ENCODE data around the gene SNX4.

Gene SNX4

GRCh38 chr3:125437631-125438435, 82.2 kb downstream of the SNX4 start:
- Histone ChIP-seq H3K36me3 (ENCODE audit: control insufficient read depth in 1 of 2, insufficient read depth in 2 of 2, low read length in 2 of 2) (no peaks in the 10 kb centered on the region), H2BK120ac (ENCODE audit: insufficient read depth, low read length, poor library complexity) (no peak overlapping the region), H2AK5ac (ENCODE audit: low read length) (no peak overlapping the region), H3K79me2 (ENCODE audit: control insufficient read depth, insufficient read depth, low read length, poor library complexity) (no peaks in the 10 kb centered on the region), H3K14ac (ENCODE audit: low read length) (no peak overlapping the region), H3K9ac (ENCODE audit: low read length) (no peak overlapping the region), H3K4ac (ENCODE audit: low read depth, low read length) (no peak overlapping the region), H3K79me1 (ENCODE audit: low read length) (no peaks in the 10 kb centered on the region), H3K27me3 (ENCODE audit: insufficient read depth, low read length) (no peaks in the 10 kb centered on the region), H3K18ac (ENCODE audit: low read length) (no peak overlapping the region), H4K12ac (ENCODE audit: low read depth, low read length) (no peak overlapping the region), H2BK5ac (ENCODE audit: low read depth, low read length, poor library complexity) (no peak overlapping the region), H3K27ac (ENCODE audit: low read depth, low read length) (no peak overlapping the region), H2BK12ac (ENCODE audit: low read length) (no peak overlapping the region), H3K23ac (ENCODE audit: low read length) (no peak overlapping the region), H4K8ac (ENCODE audit: low read depth, low read length) (no peak overlapping the region), H3K9me3 (ENCODE audit: insufficient read depth, low read depth, low read length) (no peaks in the 10 kb centered on the region), H3K4me3 (ENCODE audit: low read depth, low read length) (no peak overlapping the region), H2AFZ (ENCODE audit: insufficient read depth, low read length, poor library complexity) (no peak overlapping the region), H3K4me2 (ENCODE audit: low read length) (no peak overlapping the region), H4K91ac (ENCODE audit: low read depth, low read length) (no peak overlapping the region), H3K4me1 (ENCODE audit: control insufficient read depth in 1 of 2, insufficient read depth in 2 of 2, low read length in 2 of 2) (peaks cover 5 to 8% of the 10 kb centered on the region in 2 experiments)
- DNase-seq = peak; percentile 35 to 81
- WGBS (ENCODE audit: extremely low coverage, insufficient coverage, insufficient read length) = no CpG with 5 or more reads among the region's 9 CpGs

- Histone ChIP-seq H3K36me3 (ENCODE audit: control insufficient read depth in 1 of 2, insufficient read depth in 2 of 2, low read length in 2 of 2) (no peaks in the 10 kb centered on the region), H2BK12ac (ENCODE audit: low read length) (no peak overlapping the region), H3K4me2 (ENCODE audit: low read length) (no peak overlapping the region), H3K18ac (ENCODE audit: low read length) (no peak overlapping the region), H2BK5ac (ENCODE audit: low read depth, low read length, poor library complexity) (no peak overlapping the region), H3K23ac (ENCODE audit: low read length) (no peak overlapping the region), H2AK5ac (ENCODE audit: low read length) (no peak overlapping the region), H3K4me1 (ENCODE audit: control insufficient read depth in 1 of 2, insufficient read depth in 2 of 2, low read length in 2 of 2) (peaks cover 7 to 14% of the 10 kb centered on the region in 2 experiments), H4K12ac (ENCODE audit: low read depth, low read length) (no peak overlapping the region), H2BK120ac (ENCODE audit: insufficient read depth, low read length, poor library complexity) (no peak overlapping the region), H4K91ac (ENCODE audit: low read depth, low read length) (no peak overlapping the region), H3K9ac (ENCODE audit: low read length) (no peak overlapping the region), H3K79me1 (ENCODE audit: low read length) (no peaks in the 10 kb centered on the region), H3K14ac (ENCODE audit: low read length) (no peak overlapping the region), H4K8ac (ENCODE audit: low read depth, low read length) (no peak overlapping the region), H2AFZ (ENCODE audit: insufficient read depth, low read length, poor library complexity) (no peak overlapping the region), H3K79me2 (ENCODE audit: control insufficient read depth, insufficient read depth, low read length, poor library complexity) (no peaks in the 10 kb centered on the region), H3K4me3 (ENCODE audit: low read depth, low read length) (no peak overlapping the region), H3K27me3 (ENCODE audit: insufficient read depth, low read length) (no peaks in the 10 kb centered on the region), H3K27ac (ENCODE audit: low read depth, low read length) (no peak overlapping the region), H3K4ac (ENCODE audit: low read depth, low read length) (no peak overlapping the region), H3K9me3 (ENCODE audit: insufficient read depth, low read depth, low read length) (no peaks in the 10 kb centered on the region)
- no CpG with 5 or more reads among the region's 7 CpGs for WGBS (ENCODE audit: extremely low coverage, insufficient coverage, insufficient read length)
- DNase-seq = no peak
Observed at GRCh38 chr3:125436921-125437320, 83.1 kb downstream of the SNX4 start.

DNA sequence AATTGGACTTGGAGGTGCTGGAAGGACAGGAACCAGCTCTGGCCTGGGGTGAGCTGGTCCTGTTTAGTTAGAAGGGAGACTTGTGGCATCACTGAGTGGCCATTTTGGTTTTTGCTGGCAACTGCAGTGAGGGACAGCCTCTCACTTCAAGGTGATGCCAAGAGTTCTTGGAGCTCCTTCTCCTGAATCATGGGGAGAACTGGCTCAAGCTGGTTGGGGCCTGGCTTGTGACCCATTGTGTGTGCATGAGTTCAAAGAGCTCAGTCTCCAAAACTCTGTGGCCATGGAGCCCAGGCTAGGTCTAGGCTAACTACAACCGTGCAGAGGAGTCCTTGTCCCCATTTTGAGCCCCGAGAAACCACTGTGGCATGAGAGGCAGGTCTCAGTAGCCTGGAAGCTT, 84.8 kb downstream of the SNX4 start:
- no peak overlapping the region for H3K4ac ChIP-seq (ENCODE audit: low read depth, low read length)
- H3K4me3 ChIP-seq (ENCODE audit: low read depth, low read length) = no peak overlapping the region
- H2BK12ac ChIP-seq (ENCODE audit: low read length) = no peak overlapping the region
- no peak overlapping the region for H2BK120ac ChIP-seq (ENCODE audit: insufficient read depth, low read length, poor library complexity)
- H3K4me1 ChIP-seq (ENCODE audit: control insufficient read depth in 1 of 2, insufficient read depth in 2 of 2, low read length in 2 of 2) = peaks cover 12 to 21% of the 10 kb centered on the region in 2 experiments
- no CpG with 5 or more reads among the region's 2 CpGs for WGBS (ENCODE audit: extremely low coverage, insufficient coverage, insufficient read length)
- H4K12ac ChIP-seq (ENCODE audit: low read depth, low read length) = no peak overlapping the region
- no peaks in the 10 kb centered on the region for H3K27me3 ChIP-seq (ENCODE audit: insufficient read depth, low read length)
- no peak overlapping the region for H3K18ac ChIP-seq (ENCODE audit: low read length)
- no peak overlapping the region for H4K8ac ChIP-seq (ENCODE audit: low read depth, low read length)
- no peaks in the 10 kb centered on the region for H3K79me1 ChIP-seq (ENCODE audit: low read length)
- no peak overlapping the region for H2AFZ ChIP-seq (ENCODE audit: insufficient read depth, low read length, poor library complexity)
- H2BK5ac ChIP-seq (ENCODE audit: low read depth, low read length, poor library complexity) = no peak overlapping the region
- no peaks in the 10 kb centered on the region for H3K9me3 ChIP-seq (ENCODE audit: insufficient read depth, low read depth, low read length)
- H4K91ac ChIP-seq (ENCODE audit: low read depth, low read length) = no peak overlapping the region
- H3K14ac ChIP-seq (ENCODE audit: low read length) = no peak overlapping the region
- H3K23ac ChIP-seq (ENCODE audit: low read length) = no peak overlapping the region
- H2AK5ac ChIP-seq (ENCODE audit: low read length) = no peak overlapping the region
- no peak overlapping the region for H3K9ac ChIP-seq (ENCODE audit: low read length)
- DNase-seq = no peak
- no peak overlapping the region for H3K4me2 ChIP-seq (ENCODE audit: low read length)
- H3K36me3 ChIP-seq (ENCODE audit: control insufficient read depth in 1 of 2, insufficient read depth in 2 of 2, low read length in 2 of 2) = no peaks in the 10 kb centered on the region
- no peak overlapping the region for H3K27ac ChIP-seq (ENCODE audit: low read depth, low read length)
- H3K79me2 ChIP-seq (ENCODE audit: control insufficient read depth, insufficient read depth, low read length, poor library complexity) = no peaks in the 10 kb centered on the region

GRCh38 chr3:125434582-125435011, 85.4 kb downstream of the SNX4 start:
- no peaks in the 10 kb centered on the region for H3K79me1 ChIP-seq (ENCODE audit: low read length)
- no peaks in the 10 kb centered on the region for H3K27me3 ChIP-seq (ENCODE audit: insufficient read depth, low read length)
- no peak overlapping the region for H4K91ac ChIP-seq (ENCODE audit: low read depth, low read length)
- no peak overlapping the region for H2BK5ac ChIP-seq (ENCODE audit: low read depth, low read length, poor library complexity)
- WGBS (ENCODE audit: extremely low coverage, insufficient coverage, insufficient read length) = no CpG with 5 or more reads among the region's 6 CpGs
- H3K14ac ChIP-seq (ENCODE audit: low read length) = no peak overlapping the region
- H2BK12ac ChIP-seq (ENCODE audit: low read length) = no peak overlapping the region
- H3K4ac ChIP-seq (ENCODE audit: low read depth, low read length) = no peak overlapping the region
- H4K12ac ChIP-seq (ENCODE audit: low read depth, low read length) = no peak overlapping the region
- H2AFZ ChIP-seq (ENCODE audit: insufficient read depth, low read length, poor library complexity) = no peak overlapping the region
- no peaks in the 10 kb centered on the region for H3K9me3 ChIP-seq (ENCODE audit: insufficient read depth, low read depth, low read length)
- no peak overlapping the region for H3K4me2 ChIP-seq (ENCODE audit: low read length)
- peaks cover 12 to 21% of the 10 kb centered on the region in 2 experiments for H3K4me1 ChIP-seq (ENCODE audit: control insufficient read depth in 1 of 2, insufficient read depth in 2 of 2, low read length in 2 of 2)
- H3K27ac ChIP-seq (ENCODE audit: low read depth, low read length) = no peak overlapping the region
- no peak overlapping the region for H3K23ac ChIP-seq (ENCODE audit: low read length)
- H3K36me3 ChIP-seq (ENCODE audit: control insufficient read depth in 1 of 2, insufficient read depth in 2 of 2, low read length in 2 of 2) = no peaks in the 10 kb centered on the region
- H2BK120ac ChIP-seq (ENCODE audit: insufficient read depth, low read length, poor library complexity) = no peak overlapping the region
- no peak overlapping the region for H3K4me3 ChIP-seq (ENCODE audit: low read depth, low read length)
- no peak for DNase-seq
- H3K9ac ChIP-seq (ENCODE audit: low read length) = no peak overlapping the region
- no peaks in the 10 kb centered on the region for H3K79me2 ChIP-seq (ENCODE audit: control insufficient read depth, insufficient read depth, low read length, poor library complexity)
- H3K18ac ChIP-seq (ENCODE audit: low read length) = no peak overlapping the region
- H2AK5ac ChIP-seq (ENCODE audit: low read length) = no peak overlapping the region
- no peak overlapping the region for H4K8ac ChIP-seq (ENCODE audit: low read depth, low read length)

All from trophoblast cell (in vitro differentiated cells and primary cell).